ENCODE measurements around the gene ASB17. TPM values are rescaled to one million over a fixed set of nuclear protein-coding genes. Genes with fewer than 3 reads are reported as not detected.
"Not testable (repeated sequence)": the region's sequence is repeated elsewhere in the genome, so short reads cannot be mapped to it uniquely, and the experiment has no call there.

ASB17 gene
- not detected for total RNA-seq
- long read RNA-seq = 0 reads

- DNase-seq (ENCODE audit: low spot score) = no peak
Measured at GRCh38 chr1:75932304-75932703, at the start of gene ASB17. TSS of gene ASB17 (minus strand) at chr1:75932404. CDS start at chr1:75932291, 113 bp downstream.

- no peak for DNase-seq (ENCODE audit: low spot score)
Measured at GRCh38 chr1:75980972-75981897, 49.0 kb upstream of the ASB17 start.

- no peak for DNase-seq (ENCODE audit: low spot score)
Measured at GRCh38 chr1:75970631-75971030, 38.4 kb upstream of the ASB17 start.

GRCh38 chr1:75969550-75969949 lies 37.3 kb upstream of the ASB17 start:
- DNase-seq (ENCODE audit: low spot score) = no peak

GRCh38 chr1:75967719-75968118 lies 35.5 kb upstream of the ASB17 start:
- no peak for DNase-seq (ENCODE audit: low spot score)

- DNase-seq (ENCODE audit: low spot score) = no peak
Measured at GRCh38 chr1:75964760-75965408, 32.7 kb upstream of the ASB17 start.

- not testable (repeated sequence) for DNase-seq (ENCODE audit: low spot score)
Measured at GRCh38 chr1:75964110-75964759, 32.0 kb upstream of the ASB17 start.

GRCh38 chr1:75954586-75954985 lies 22.4 kb upstream of the ASB17 start:
- no peak for DNase-seq (ENCODE audit: low spot score)

- no peak for DNase-seq (ENCODE audit: low spot score)
Measured at GRCh38 chr1:75953461-75953860, 21.3 kb upstream of the ASB17 start.

GRCh38 chr1:75952016-75952415 lies 19.8 kb upstream of the ASB17 start:
- DNase-seq (ENCODE audit: low spot score) = no peak

- no peak for DNase-seq (ENCODE audit: low spot score)
Measured at GRCh38 chr1:75950176-75950575, 18.0 kb upstream of the ASB17 start.

- DNase-seq (ENCODE audit: low spot score) = not testable (repeated sequence)
Measured at GRCh38 chr1:75943037-75943436, 10.8 kb upstream of the ASB17 start.

- DNase-seq (ENCODE audit: low spot score) = no peak
Measured at GRCh38 chr1:75937034-75937433, 4.8 kb upstream of the ASB17 start.

- DNase-seq (ENCODE audit: low spot score) = no peak
Measured at GRCh38 chr1:75922698-75923097, 9.5 kb downstream of the ASB17 start.

- no peak for DNase-seq (ENCODE audit: low spot score)
Measured at GRCh38 chr1:75916834-75917233, 15.4 kb downstream of the ASB17 start.

- no peak for DNase-seq (ENCODE audit: low spot score)
Measured at GRCh38 chr1:75908717-75909152, 23.5 kb downstream of the ASB17 start.

GRCh38 chr1:75901371-75901770 lies 30.8 kb downstream of the ASB17 start:
- no peak for DNase-seq (ENCODE audit: low spot score)

- no peak for DNase-seq (ENCODE audit: low spot score)
Measured at GRCh38 chr1:75884437-75884836, 47.8 kb downstream of the ASB17 start.

- no peak for DNase-seq (ENCODE audit: low spot score)
Measured at GRCh38 chr1:75879985-75880384, 52.2 kb downstream of the ASB17 start.

GRCh38 chr1:75870951-75871350 lies 61.3 kb downstream of the ASB17 start:
- no peak for DNase-seq (ENCODE audit: low spot score)
